ENCODE results near the gene BBC3.

DNA sequence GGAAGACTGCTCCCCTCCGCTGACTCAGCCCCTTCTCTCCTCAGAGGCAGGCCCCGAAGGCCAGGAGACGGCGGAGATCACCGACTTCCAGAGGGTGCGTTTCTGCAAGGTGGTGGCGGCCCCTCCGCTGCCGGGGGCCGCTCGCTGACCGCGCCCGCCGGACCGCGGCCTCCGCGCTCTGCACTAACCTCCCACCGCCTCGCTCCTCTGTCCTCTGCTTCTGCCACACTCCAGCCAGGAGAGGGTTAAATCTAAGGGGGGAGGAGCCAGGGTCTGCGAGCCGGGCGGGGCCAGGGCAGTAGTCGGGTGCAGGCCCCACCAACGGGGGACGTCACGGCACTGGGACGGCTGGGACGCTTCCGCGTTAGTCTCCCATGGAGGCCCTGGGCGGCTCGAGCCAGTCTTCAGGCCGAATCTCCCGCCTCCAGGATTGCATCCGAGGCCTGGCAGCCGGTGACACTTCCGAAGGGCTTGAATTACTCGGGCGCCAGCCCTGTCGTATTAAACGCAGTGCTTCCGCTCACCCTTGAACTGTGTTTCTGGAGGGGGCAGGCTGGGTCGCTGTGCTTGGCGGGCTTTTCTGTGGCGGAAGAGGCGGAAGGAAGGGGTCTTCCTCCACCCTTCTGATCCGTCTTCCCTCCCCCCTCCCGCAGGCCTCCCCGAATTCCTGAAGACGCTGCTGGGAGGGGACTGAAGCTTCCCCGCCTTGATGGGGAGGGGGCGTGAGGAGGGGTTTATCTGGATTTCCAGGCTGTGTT, 42.5 kb upstream of the BBC3 start:
- TF ChIP-seq POLR2AphosphoS5 (IDR thresholded peaks at IDR 0.05; ENCODE audit: low read depth, low read length) (peak; percentile 85), POLR2A (IDR thresholded peaks at IDR 0.05; ENCODE audit: low read depth, low read length) (peak; percentile 78; the same call in 1 of the 2 replicates)
